ENCODE measurements around the gene PDZD4. TPM values are rescaled to one million over a fixed set of nuclear protein-coding genes. Genes with fewer than 3 reads are reported as not detected.

PDZD4 gene
- total RNA-seq, 1 experiment from 2014 or later: 0.26 TPM

DNA sequence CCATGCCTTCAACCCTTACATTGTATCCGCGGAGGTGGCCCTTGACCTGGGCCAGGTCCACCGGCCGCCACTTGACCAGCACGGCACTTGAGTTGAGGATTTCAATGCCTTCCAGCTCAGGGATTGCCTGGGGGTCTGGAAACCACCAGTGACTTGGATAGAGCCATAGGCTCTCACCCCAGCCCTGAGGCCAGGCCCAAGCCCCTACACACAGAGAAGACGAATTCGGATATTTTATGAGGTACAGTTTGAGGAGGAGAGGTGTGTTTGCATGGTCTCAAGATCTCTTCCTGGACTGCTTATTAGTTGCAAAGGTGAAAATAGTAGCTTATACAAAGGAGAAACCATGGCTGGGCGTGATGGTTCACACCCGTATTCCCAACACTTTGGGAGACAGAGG lies 35.3 kb upstream of the PDZD4 start:
- ChIA-PET POLR2A (ENCODE audit: unreplicated experiment) (no interaction called here), CTCF (interaction anchor here (0.6 kb wide), 1 partner anchor 326 kb away, joined by 3 read pairs; no protein-coding TSS in a partner anchor)
- Histone ChIP-seq H3K9ac (ENCODE audit: low read length) (no peak overlapping the region), H3K27ac (ENCODE audit: low read length) (no peak overlapping the region), H3K9me3 (ENCODE audit: low read length) (no peaks in the 10 kb centered on the region), H3K27me3 (ENCODE audit: low read length) (no peaks in the 10 kb centered on the region), H2AFZ (ENCODE audit: low read length) (no peak overlapping the region), H4K20me1 (ENCODE audit: low read length) (no peaks in the 10 kb centered on the region), H3K36me3 (ENCODE audit: low read depth, low read length) (no peaks in the 10 kb centered on the region), H3F3A (ENCODE audit: low read length, unreplicated experiment) (no peaks in the 10 kb centered on the region), H3K79me2 (ENCODE audit: low read length) (no peaks in the 10 kb centered on the region), H3K4me1 (ENCODE audit: insufficient read depth, low read length) (no peaks in the 10 kb centered on the region), H3K4me3 (ENCODE audit: low read length) (no peak overlapping the region), H3K9me2 (replicated peaks; ENCODE audit: low read length) (no peaks in the 10 kb centered on the region), H3K4me2 (ENCODE audit: low read length) (no peak overlapping the region)
- intact Hi-C loops (cut with micrococcal nuclease): no loop called here
- no TSS peak for BruUV-seq (replicated peaks)
- no peak for ATAC-seq
- DNase-seq: no peak
- TF ChIP-seq, protein P1, sequence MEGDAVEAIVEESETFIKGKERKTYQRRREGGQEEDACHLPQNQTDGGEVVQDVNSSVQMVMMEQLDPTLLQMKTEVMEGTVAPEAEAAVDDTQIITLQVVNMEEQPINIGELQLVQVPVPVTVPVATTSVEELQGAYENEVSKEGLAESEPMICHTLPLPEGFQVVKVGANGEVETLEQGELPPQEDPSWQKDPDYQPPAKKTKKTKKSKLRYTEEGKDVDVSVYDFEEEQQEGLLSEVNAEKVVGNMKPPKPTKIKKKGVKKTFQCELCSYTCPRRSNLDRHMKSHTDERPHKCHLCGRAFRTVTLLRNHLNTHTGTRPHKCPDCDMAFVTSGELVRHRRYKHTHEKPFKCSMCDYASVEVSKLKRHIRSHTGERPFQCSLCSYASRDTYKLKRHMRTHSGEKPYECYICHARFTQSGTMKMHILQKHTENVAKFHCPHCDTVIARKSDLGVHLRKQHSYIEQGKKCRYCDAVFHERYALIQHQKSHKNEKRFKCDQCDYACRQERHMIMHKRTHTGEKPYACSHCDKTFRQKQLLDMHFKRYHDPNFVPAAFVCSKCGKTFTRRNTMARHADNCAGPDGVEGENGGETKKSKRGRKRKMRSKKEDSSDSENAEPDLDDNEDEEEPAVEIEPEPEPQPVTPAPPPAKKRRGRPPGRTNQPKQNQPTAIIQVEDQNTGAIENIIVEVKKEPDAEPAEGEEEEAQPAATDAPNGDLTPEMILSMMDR (conservative IDR thresholded peaks at IDR 0.05; ENCODE audit: low read depth, low read length): no peak
- TF ChIP-seq EZH2 (IDR thresholded peaks at IDR 0.05; ENCODE audit: low read length, unreplicated experiment) (no peak), EZH2phosphoT487 (IDR thresholded peaks at IDR 0.05; ENCODE audit: borderline replicate concordance, low read length) (no peak)

DNA sequence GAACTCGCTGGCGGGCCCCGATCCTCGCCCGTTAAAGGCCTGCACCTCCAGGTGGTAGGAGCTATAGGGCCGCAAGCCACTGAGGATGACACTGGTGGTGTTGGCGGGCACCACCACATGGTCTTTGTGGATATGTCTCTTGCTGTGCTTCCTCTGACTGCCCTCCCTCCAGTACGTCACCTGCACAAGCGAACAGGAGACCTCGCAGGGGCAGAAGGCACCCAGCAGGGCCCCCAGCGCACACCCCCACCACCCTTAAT lies 34.9 kb upstream of the PDZD4 start:
- H3F3A ChIP-seq (ENCODE audit: low read length, unreplicated experiment): no peaks in the 10 kb centered on the region
- no peaks in the 10 kb centered on the region for H3K4me1 ChIP-seq (ENCODE audit: insufficient read depth, low read length)
- TF ChIP-seq EZH2 (IDR thresholded peaks at IDR 0.05; ENCODE audit: low read length, unreplicated experiment) (no peak), EZH2phosphoT487 (IDR thresholded peaks at IDR 0.05; ENCODE audit: borderline replicate concordance, low read length) (no peak)
- TF ChIP-seq, protein P1 (conservative IDR thresholded peaks at IDR 0.05; ENCODE audit: low read depth, low read length): no peak
- no peak overlapping the region for H3K4me2 ChIP-seq (ENCODE audit: low read length)
- no peaks in the 10 kb centered on the region for H3K9me3 ChIP-seq (ENCODE audit: low read length)
- no peak overlapping the region for H2AFZ ChIP-seq (ENCODE audit: low read length)
- no peaks in the 10 kb centered on the region for H4K20me1 ChIP-seq (ENCODE audit: low read length)
- ATAC-seq (no peak), DNase-seq (no peak)
- no peaks in the 10 kb centered on the region for H3K79me2 ChIP-seq (ENCODE audit: low read length)
- no peaks in the 10 kb centered on the region for H3K9me2 ChIP-seq (replicated peaks; ENCODE audit: low read length)
- H3K36me3 ChIP-seq (ENCODE audit: low read depth, low read length): no peaks in the 10 kb centered on the region
- CTCF ChIA-PET: interaction anchor here (0.6 kb wide), 1 partner anchor 326 kb away, joined by 3 read pairs; no protein-coding TSS in a partner anchor
- no peak overlapping the region for H3K9ac ChIP-seq (ENCODE audit: low read length)
- no peak overlapping the region for H3K27ac ChIP-seq (ENCODE audit: low read length)
- H3K4me3 ChIP-seq (ENCODE audit: low read length): no peak overlapping the region
- no peaks in the 10 kb centered on the region for H3K27me3 ChIP-seq (ENCODE audit: low read length)
- intact Hi-C loops (cut with micrococcal nuclease): no loop called here
- POLR2A ChIA-PET (ENCODE audit: unreplicated experiment): no interaction called here
- BruUV-seq (replicated peaks): no TSS peak

DNA sequence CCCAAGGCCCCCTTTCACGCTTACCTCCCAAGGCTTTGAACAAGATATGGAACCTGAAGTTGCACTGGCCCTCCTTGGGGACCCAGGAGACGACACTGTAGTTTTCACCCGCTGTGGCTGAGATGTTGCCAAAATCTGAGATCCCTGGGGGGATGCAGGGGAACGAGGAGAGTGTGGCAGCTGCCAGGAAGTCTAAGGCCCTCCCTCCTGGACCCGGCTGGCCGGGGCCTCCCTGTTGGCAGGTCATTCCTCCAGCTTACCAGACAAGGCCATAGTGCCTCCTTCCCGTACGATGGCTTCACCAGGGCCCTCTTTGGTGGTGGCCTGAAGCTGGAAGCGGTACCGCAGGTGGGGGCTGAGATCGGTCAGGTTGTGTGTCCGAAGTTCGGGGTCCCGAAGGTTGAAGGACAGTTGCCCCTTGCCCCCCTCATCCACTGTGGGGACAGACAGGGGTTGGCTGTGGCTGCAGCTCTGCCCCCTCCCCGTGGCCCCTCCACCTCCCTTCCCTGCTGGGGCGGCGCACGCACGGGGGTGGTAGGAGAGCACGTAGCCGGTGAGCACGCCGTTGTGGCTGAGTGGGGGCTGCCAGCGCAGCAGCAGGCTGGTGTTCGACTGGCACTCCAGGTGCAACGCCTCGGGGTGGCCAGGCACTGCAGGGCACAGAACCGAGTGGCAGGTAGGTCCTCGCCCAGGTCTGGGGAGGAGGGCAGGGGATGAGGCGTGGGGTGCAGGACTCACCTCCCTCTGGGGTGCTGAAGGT lies 34.4 kb upstream of the PDZD4 start:
- Histone ChIP-seq H3K36me3 (ENCODE audit: low read depth, low read length) (no peaks in the 10 kb centered on the region), H4K20me1 (ENCODE audit: low read length) (no peaks in the 10 kb centered on the region), H3K9ac (ENCODE audit: low read length) (no peak overlapping the region), H3K9me3 (ENCODE audit: low read length) (no peaks in the 10 kb centered on the region), H3K4me2 (ENCODE audit: low read length) (no peak overlapping the region), H3K4me1 (ENCODE audit: insufficient read depth, low read length) (no peaks in the 10 kb centered on the region), H3K79me2 (ENCODE audit: low read length) (no peaks in the 10 kb centered on the region), H2AFZ (ENCODE audit: low read length) (no peak overlapping the region), H3K9me2 (replicated peaks; ENCODE audit: low read length) (no peaks in the 10 kb centered on the region), H3K27me3 (ENCODE audit: low read length) (peaks cover 3% of the 10 kb centered on the region; the same call in 1 of the 2 replicates), H3K4me3 (ENCODE audit: low read length) (no peak overlapping the region), H3F3A (ENCODE audit: low read length, unreplicated experiment) (no peaks in the 10 kb centered on the region), H3K27ac (ENCODE audit: low read length) (no peak overlapping the region)
- ChIA-PET CTCF (no interaction called here), POLR2A (ENCODE audit: unreplicated experiment) (no interaction called here)
- no TSS peak for BruUV-seq (replicated peaks)
- no peak for ATAC-seq
- TF ChIP-seq EZH2 (IDR thresholded peaks at IDR 0.05; ENCODE audit: low read length, unreplicated experiment): no peak
- TF ChIP-seq, protein P1 (conservative IDR thresholded peaks at IDR 0.05; ENCODE audit: low read depth, low read length): no peak
- no peak for TF ChIP-seq EZH2phosphoT487 (IDR thresholded peaks at IDR 0.05; ENCODE audit: borderline replicate concordance, low read length)
- no peak for DNase-seq
- intact Hi-C loops (cut with micrococcal nuclease): no loop called here
